GM23338 (cell line): ENCODE measurements around the gene JAM2. TPM values are rescaled to one million over a fixed set of nuclear protein-coding genes. Genes with fewer than 3 reads are reported as not detected.
"Not testable (repeated sequence)": the region's sequence is repeated elsewhere in the genome, so short reads cannot be mapped to it uniquely, and the experiment has no call there.

Experiments used
- ATAC-seq: fragments of 200-7000 bp; cut with Tn5 transposase; 3 replicates; pipeline ENCODE4 v1.9.1; 2020
- DNase-seq: peaks from one replicate; pipeline ENCODE4 v3.0.0-alpha.2; 2015; ENCODE audit warnings: low spot score
- H2AFZ ChIP-seq: fragments of 200-600 bp; sonication (generic); 2 replicates; pipeline ENCODE4 v1.8.0; 2016; ENCODE audit warnings: antibody characterized with exemption, mild to moderate bottlenecking, moderate library complexity
- H3F3A ChIP-seq: fragments of 200-600 bp; sonication (generic); replicated peaks from 2 replicates; pipeline ENCODE4 v1.8.0; 2017; ENCODE audit warnings: antibody characterized with exemption, mixed run types, low read depth
- H3K27ac ChIP-seq: fragments of 200-600 bp; sonication (generic); 2 replicates; pipeline ENCODE4 v1.6.1; 2016; ENCODE audit warnings: low read depth
- H3K27me3 ChIP-seq: fragments of 200-600 bp; sonication (generic); 2 replicates; pipeline ENCODE4 v1.8.0; 2016; ENCODE audit warnings: mild to moderate bottlenecking, mixed run types, moderate library complexity; ENCODE audit not compliant: insufficient read depth
- H3K36me3 ChIP-seq: fragments of 200-600 bp; sonication (generic); 2 replicates; pipeline ENCODE4 v1.8.0; 2016; ENCODE audit warnings: mild to moderate bottlenecking; ENCODE audit not compliant: insufficient read depth
- H3K4me1 ChIP-seq: fragments of 200-600 bp; sonication (generic); 2 replicates; pipeline ENCODE4 v1.8.0; 2016; ENCODE audit warnings: mild to moderate bottlenecking, moderate library complexity; ENCODE audit not compliant: insufficient read depth
- H3K4me2 ChIP-seq: fragments of 200-600 bp; sonication (generic); 2 replicates; pipeline ENCODE4 v1.7.1; 2017; ENCODE audit warnings: mixed run types
- H3K4me3 ChIP-seq: fragments of 200-600 bp; sonication (generic); 2 replicates; pipeline ENCODE4 v1.6.1; 2016; ENCODE audit warnings: mixed run types
- H3K79me2 ChIP-seq: fragments of 200-600 bp; sonication (generic); replicated peaks from 2 replicates; pipeline ENCODE4 v1.8.0; 2017; ENCODE audit warnings: mild to moderate bottlenecking; ENCODE audit not compliant: insufficient read depth
- H3K9me2 ChIP-seq: fragments of 200-600 bp; sonication (generic); 2 replicates; pipeline ENCODE4 v1.8.0; 2017; ENCODE audit not compliant: insufficient read depth
- H4K20me1 ChIP-seq: fragments of 200-600 bp; sonication (generic); replicated peaks from 2 replicates; pipeline ENCODE4 v1.8.0; 2017; ENCODE audit warnings: mild to moderate bottlenecking; ENCODE audit not compliant: insufficient read depth
- H3K27ac Mint-ChIP-seq: 2 replicates; pipeline ENCODE4 v1.8.0; 2020; ENCODE audit warnings: inconsistent platforms, mild to moderate bottlenecking, moderate library complexity, mixed read lengths
- H3K27me3 Mint-ChIP-seq: 3 replicates; pipeline ENCODE4 v1.8.0; 2022; ENCODE audit warnings: low read depth, mild to moderate bottlenecking, moderate library complexity, mixed read lengths, inconsistent platforms; ENCODE audit not compliant: insufficient read depth, poor library complexity
- H3K36me3 Mint-ChIP-seq: 3 replicates; pipeline ENCODE4 v1.8.0; 2021; ENCODE audit warnings: low read depth, mild to moderate bottlenecking, inconsistent platforms, moderate library complexity, mixed read lengths
- H3K4me1 Mint-ChIP-seq: 3 replicates; pipeline ENCODE4 v1.8.0; 2020; ENCODE audit warnings: mild to moderate bottlenecking, inconsistent platforms, mixed read lengths
- H3K4me3 Mint-ChIP-seq: 3 replicates; pipeline ENCODE4 v1.8.0; 2021; ENCODE audit warnings: moderate library complexity, mild to moderate bottlenecking, inconsistent platforms, mixed read lengths
- H3K9me3 Mint-ChIP-seq: 3 replicates; pipeline ENCODE4 v1.8.0; 2020; ENCODE audit warnings: moderate library complexity, mild to moderate bottlenecking, inconsistent platforms, mixed read lengths
- CREB1 ChIP-seq: fragments of 250-450 bp; sonication (Bioruptor Pico); IDR thresholded peaks from 2 replicates; pipeline ENCODE4 v1.5.0; 2020; ENCODE audit warnings: low read depth, mild to moderate bottlenecking, moderate library complexity
- ETS1 ChIP-seq: IDR thresholded peaks from 2 replicates; pipeline ENCODE4 v1.6.1; 2016; ENCODE audit warnings: antibody characterized with exemption
- EZH2 ChIP-seq: fragments of 200-600 bp; sonication (generic); IDR thresholded peaks from one replicate; pipeline ENCODE4 v1.8.0; 2017; ENCODE audit warnings: antibody characterized with exemption, mild to moderate bottlenecking, low read depth; ENCODE audit not compliant: unreplicated experiment
- EZH2phosphoT487 ChIP-seq: fragments of 200-600 bp; sonication (generic); IDR thresholded peaks from one replicate; pipeline ENCODE4 v1.8.1; 2018; ENCODE audit warnings: antibody characterized with exemption; ENCODE audit not compliant: unreplicated experiment
- JUNB ChIP-seq: IDR thresholded peaks from one replicate; pipeline ENCODE4 v1.6.1; 2016; ENCODE audit warnings: antibody characterized with exemption; ENCODE audit not compliant: unreplicated experiment
- POLR2AphosphoS5 ChIP-seq: IDR thresholded peaks from 2 replicates; pipeline ENCODE4 v1.6.1; 2016; ENCODE audit warnings: antibody characterized with exemption, low read depth
- STAT1 ChIP-seq: IDR thresholded peaks from one replicate; pipeline ENCODE4 v1.6.1; 2016; ENCODE audit warnings: antibody characterized with exemption; ENCODE audit not compliant: unreplicated experiment
- ZNF114 ChIP-seq: fragments of 250-450 bp; sonication (Bioruptor Pico); IDR thresholded peaks from 2 replicates; pipeline ENCODE4 v1.5.0; 2020; ENCODE audit warnings: mild to moderate bottlenecking, moderate library complexity
- ZNF331 ChIP-seq: fragments of 250-450 bp; sonication (Bioruptor Pico); IDR thresholded peaks from 2 replicates; pipeline ENCODE4 v1.5.0; 2020; ENCODE audit warnings: low read depth, mild to moderate bottlenecking, moderate library complexity
- polyA plus RNA-seq: library from polyadenylated mRNA; unstranded; fragments of >200 nt; fragmentation: Nextera tagmentation; extraction: Ambion mirVana; gene quantifications from 2 replicates; pipeline ENCODE4 v1.2.1, GENCODE V29; 2016
- total RNA-seq: library from RNA; depleted of rRNA; stranded (reverse); fragments of >200 nt; shearing (Covaris generic); gene quantifications from 2 replicates; pipeline ENCODE4 v1.2.3, GENCODE V29; 2014
- TF ChIP-seq, protein P1 (sequence below), 2 experiments: fragments of 200-600 bp in 1 of 2; sonication (generic) in 1 of 2; conservative IDR thresholded peaks; 2 replicates each; pipeline versions ENCODE4 v1.5.1 to v1.6.1; 2016 to 2017; ENCODE audit warnings: antibody characterized with exemption in 2 of 2, low read depth in 2 of 2, mild to moderate bottlenecking in 2 of 2, moderate library complexity in 1 of 2
- TF ChIP-seq, protein P2 (sequence below): IDR thresholded peaks from one replicate; pipeline ENCODE4 v1.6.1; 2018; ENCODE audit warnings: antibody characterized with exemption; ENCODE audit not compliant: unreplicated experiment

JAM2 gene
- total and polyA plus RNA-seq, 2 experiments from 2014 or later: 4.9 to 14.6 TPM

DNA sequence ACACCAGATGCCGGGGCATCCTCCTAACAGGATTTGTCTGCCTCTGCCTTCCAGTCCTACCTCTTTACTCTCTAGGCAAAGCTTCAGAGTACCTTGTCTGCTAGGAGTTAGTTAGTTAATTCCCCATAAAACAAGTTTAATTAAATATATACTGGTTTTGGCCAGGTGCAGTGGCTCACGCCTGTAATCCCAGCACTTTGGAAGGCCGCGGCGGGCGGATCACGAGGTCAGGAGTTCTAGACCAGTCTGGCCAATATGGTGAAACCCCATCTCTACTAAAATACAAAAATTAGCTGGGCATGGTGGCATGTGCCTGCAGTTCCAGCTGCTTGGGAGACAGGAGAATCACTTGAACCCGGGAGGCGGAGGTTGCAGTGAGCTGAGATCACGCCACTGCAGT lies 75.0 kb downstream of the JAM2 start:
- H3K27ac ChIP-seq, DNase-seq, H3K9me2 ChIP-seq, H2AFZ ChIP-seq, H3K9me3 Mint-ChIP-seq, H3K27me3 ChIP-seq, H3K79me2 ChIP-seq, H3K4me3 Mint-ChIP-seq, H3K4me2 ChIP-seq, H3K4me1 ChIP-seq, H3F3A ChIP-seq, H4K20me1 ChIP-seq, H3K27me3 Mint-ChIP-seq, H3K4me3 ChIP-seq, H3K36me3 ChIP-seq, H3K36me3 Mint-ChIP-seq, ATAC-seq: not testable (repeated sequence)
- H3K27ac Mint-ChIP-seq: peak overlapping the region; percentile 82; the same call in 1 of the 2 replicates
- peaks cover 20% of the 10 kb centered on the region; the same call in 2 of the 3 replicates for H3K4me1 Mint-ChIP-seq

DNA sequence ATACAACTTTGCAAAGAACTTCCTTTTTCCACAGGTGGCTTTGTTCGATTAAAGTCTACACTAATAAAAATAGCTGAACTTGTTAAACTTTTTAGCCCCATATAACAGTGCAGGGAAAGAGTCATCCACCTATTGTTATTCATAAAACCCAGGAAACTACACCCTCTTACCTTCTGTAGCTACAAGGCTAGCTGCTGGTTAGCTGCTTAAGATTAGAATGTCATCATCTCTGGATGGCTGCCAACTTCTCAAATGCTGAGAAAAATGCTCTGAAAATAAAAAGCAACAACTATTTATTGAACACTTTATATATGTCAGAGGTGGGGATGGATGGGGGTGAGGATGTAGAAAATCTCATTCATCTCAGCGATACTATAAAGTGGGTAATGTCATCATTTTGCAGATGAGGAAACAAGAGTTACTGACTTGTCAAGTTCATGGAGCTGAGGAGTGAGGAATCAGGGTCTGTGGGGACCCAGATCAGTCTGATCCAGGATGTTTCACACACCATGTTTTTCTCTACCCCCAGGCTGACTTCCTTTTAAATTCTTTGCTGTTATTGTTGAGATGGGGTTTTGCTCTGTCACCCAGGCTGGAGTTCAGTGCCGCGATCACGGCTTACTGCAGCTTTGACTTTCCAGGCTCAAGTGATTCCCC lies 78.6 kb downstream of the JAM2 start:
- Histone ChIP-seq H3K27me3 (no peaks in the 10 kb centered on the region), H4K20me1 (no peaks in the 10 kb centered on the region; the same call in 1 of the 2 replicates), H2AFZ (no peak overlapping the region), H3K79me2 (no peaks in the 10 kb centered on the region), H3K27ac (peak overlapping the region; percentile 3; the same call in 1 of the 2 replicates), H3F3A (no peaks in the 10 kb centered on the region), H3K4me2 (0 out of 2 replicates have a peak overlapping the region, but pooled peaks have one; percentile 28), H3K4me1 (peaks cover 6% of the 10 kb centered on the region), H3K9me2 (no peaks in the 10 kb centered on the region), H3K36me3 (no peaks in the 10 kb centered on the region), H3K4me3 (no peak overlapping the region)
- peaks cover 18% of the 10 kb centered on the region; the same call in 2 of the 3 replicates for H3K4me1 Mint-ChIP-seq
- H3K4me3 Mint-ChIP-seq: 0 out of 3 replicates have a peak overlapping the region, but pooled peaks have one; percentile 19
- peak overlapping the region; percentile 85 for H3K27ac Mint-ChIP-seq
- no peaks in the 10 kb centered on the region for H3K9me3 Mint-ChIP-seq
- H3K36me3 Mint-ChIP-seq: peaks cover 17% of the 10 kb centered on the region
- peak; percentile 69 for ATAC-seq
- H3K27me3 Mint-ChIP-seq: peaks cover 8% of the 10 kb centered on the region
- peak; percentile 39 for DNase-seq
- TF ChIP-seq ETS1 (no peak), CREB1 (CRISPR knock-in tag) (no peak), JUNB (no peak), POLR2AphosphoS5 (no peak), ZNF331 (CRISPR knock-in tag) (no peak), STAT1 (no peak), EZH2 (no peak), EZH2phosphoT487 (no peak), ZNF114 (CRISPR knock-in tag) (no peak)
- TF ChIP-seq, protein P1, sequence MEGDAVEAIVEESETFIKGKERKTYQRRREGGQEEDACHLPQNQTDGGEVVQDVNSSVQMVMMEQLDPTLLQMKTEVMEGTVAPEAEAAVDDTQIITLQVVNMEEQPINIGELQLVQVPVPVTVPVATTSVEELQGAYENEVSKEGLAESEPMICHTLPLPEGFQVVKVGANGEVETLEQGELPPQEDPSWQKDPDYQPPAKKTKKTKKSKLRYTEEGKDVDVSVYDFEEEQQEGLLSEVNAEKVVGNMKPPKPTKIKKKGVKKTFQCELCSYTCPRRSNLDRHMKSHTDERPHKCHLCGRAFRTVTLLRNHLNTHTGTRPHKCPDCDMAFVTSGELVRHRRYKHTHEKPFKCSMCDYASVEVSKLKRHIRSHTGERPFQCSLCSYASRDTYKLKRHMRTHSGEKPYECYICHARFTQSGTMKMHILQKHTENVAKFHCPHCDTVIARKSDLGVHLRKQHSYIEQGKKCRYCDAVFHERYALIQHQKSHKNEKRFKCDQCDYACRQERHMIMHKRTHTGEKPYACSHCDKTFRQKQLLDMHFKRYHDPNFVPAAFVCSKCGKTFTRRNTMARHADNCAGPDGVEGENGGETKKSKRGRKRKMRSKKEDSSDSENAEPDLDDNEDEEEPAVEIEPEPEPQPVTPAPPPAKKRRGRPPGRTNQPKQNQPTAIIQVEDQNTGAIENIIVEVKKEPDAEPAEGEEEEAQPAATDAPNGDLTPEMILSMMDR (conservative IDR thresholded peaks at IDR 0.05; ENCODE audit: low read depth in 2 of 2): no peak
- TF ChIP-seq, protein P2, sequence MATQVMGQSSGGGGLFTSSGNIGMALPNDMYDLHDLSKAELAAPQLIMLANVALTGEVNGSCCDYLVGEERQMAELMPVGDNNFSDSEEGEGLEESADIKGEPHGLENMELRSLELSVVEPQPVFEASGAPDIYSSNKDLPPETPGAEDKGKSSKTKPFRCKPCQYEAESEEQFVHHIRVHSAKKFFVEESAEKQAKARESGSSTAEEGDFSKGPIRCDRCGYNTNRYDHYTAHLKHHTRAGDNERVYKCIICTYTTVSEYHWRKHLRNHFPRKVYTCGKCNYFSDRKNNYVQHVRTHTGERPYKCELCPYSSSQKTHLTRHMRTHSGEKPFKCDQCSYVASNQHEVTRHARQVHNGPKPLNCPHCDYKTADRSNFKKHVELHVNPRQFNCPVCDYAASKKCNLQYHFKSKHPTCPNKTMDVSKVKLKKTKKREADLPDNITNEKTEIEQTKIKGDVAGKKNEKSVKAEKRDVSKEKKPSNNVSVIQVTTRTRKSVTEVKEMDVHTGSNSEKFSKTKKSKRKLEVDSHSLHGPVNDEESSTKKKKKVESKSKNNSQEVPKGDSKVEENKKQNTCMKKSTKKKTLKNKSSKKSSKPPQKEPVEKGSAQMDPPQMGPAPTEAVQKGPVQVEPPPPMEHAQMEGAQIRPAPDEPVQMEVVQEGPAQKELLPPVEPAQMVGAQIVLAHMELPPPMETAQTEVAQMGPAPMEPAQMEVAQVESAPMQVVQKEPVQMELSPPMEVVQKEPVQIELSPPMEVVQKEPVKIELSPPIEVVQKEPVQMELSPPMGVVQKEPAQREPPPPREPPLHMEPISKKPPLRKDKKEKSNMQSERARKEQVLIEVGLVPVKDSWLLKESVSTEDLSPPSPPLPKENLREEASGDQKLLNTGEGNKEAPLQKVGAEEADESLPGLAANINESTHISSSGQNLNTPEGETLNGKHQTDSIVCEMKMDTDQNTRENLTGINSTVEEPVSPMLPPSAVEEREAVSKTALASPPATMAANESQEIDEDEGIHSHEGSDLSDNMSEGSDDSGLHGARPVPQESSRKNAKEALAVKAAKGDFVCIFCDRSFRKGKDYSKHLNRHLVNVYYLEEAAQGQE: no peak
